Heart left ventricle (tissue), 16 donors: ENCODE results near the gene PRRX2. TPM values are rescaled to one million over a fixed set of nuclear protein-coding genes. Genes with fewer than 3 reads are reported as not detected.

ENCODE experiments used
- ATAC-seq, 4 donors: fragments of 200-7000 bp; cut with Tn5 transposase; one replicate each; pipeline ENCODE4 v1.9.1; 2020 to 2022; ENCODE audit warnings: moderate library complexity in 4 of 4, mild to moderate bottlenecking in 3 of 4, moderate number of reproducible peaks in 1 of 4
- DNase-seq, 5 donors: peaks; one replicate each; pipeline ENCODE4 v3.0.0-alpha.2; 2020
- H3K27ac ChIP-seq, 12 donors: fragments of 200-600 bp; sonication (generic) in 4 of 12; one replicate each; pipeline versions ENCODE4 v1.5.0 to v1.8.0; 2016 to 2022; ENCODE audit warnings: mild to moderate bottlenecking in 2 of 12
- H3K27me3 ChIP-seq, 9 donors: fragments of 200-600 bp; sonication (generic) in 2 of 9; one replicate each; pipeline versions ENCODE4 v1.5.1 to v1.8.0; 2016 to 2022; ENCODE audit warnings: mild to moderate bottlenecking in 3 of 9
- H3K36me3 ChIP-seq, 9 donors: fragments of 200-600 bp; sonication (generic) in 2 of 9; one replicate each; pipeline versions ENCODE4 v1.5.0 to v1.8.0; 2018 to 2022; ENCODE audit warnings: mild to moderate bottlenecking in 2 of 9
- H3K4me1 ChIP-seq, 12 donors: fragments of 200-600 bp; sonication (generic) in 4 of 12; one replicate each; pipeline versions ENCODE4 v1.5.0 to v1.8.0; 2016 to 2022; ENCODE audit warnings: mild to moderate bottlenecking in 3 of 12
- H3K4me3 ChIP-seq, 12 donors: fragments of 200-600 bp; sonication (generic) in 4 of 12; one replicate each; pipeline versions ENCODE4 v1.5.0 to v1.8.0; 2017 to 2022; ENCODE audit warnings: mild to moderate bottlenecking in 9 of 12, moderate library complexity in 4 of 12
- H3K9me3 ChIP-seq, 12 donors: fragments of 200-600 bp; sonication (generic) in 4 of 12; one replicate each; pipeline versions ENCODE4 v1.5.0 to v1.8.0; 2016 to 2022; ENCODE audit warnings: mild to moderate bottlenecking in 1 of 12
- CTCF ChIP-seq, 12 donors: fragments of 200-600 bp; sonication (generic) in 4 of 12; IDR thresholded peaks; one replicate each; pipeline versions ENCODE4 v1.5.0 to v1.8.0; 2018 to 2022; ENCODE audit warnings: antibody characterized with exemption in 12 of 12, mild to moderate bottlenecking in 5 of 12
- POLR2A ChIP-seq, 2 donors: fragments of 450-650 bp; IDR thresholded peaks; one replicate each; pipeline ENCODE4 v1.6.1; 2017; ENCODE audit warnings: antibody characterized with exemption in 2 of 2, mild to moderate bottlenecking in 2 of 2, moderate library complexity in 2 of 2
- WGBS, 4 donors: extraction: QIAGEN DNeasy Blood & Tissue Kit in 2 of 4; methylation state at CpG; one replicate each; pipeline versions ENCODE4 v1.1.5 to v1.1.7; 2013 to 2018; 5-methylcytosine and 5-hydroxymethylcytosine counted together
- intact Hi-C, 10 donors: fragments of 100-400 bp; cut with DNase I; formaldehyde crosslinking; loops; one replicate each; pipeline versions ENCODE4 v1.11.1 to v1.14.2; 2022
- polyA plus RNA-seq, 2 donors: library from polyadenylated mRNA; stranded (reverse); fragments of 200-250 nt; gene quantifications; one replicate each; pipeline ENCODE4 v1.2.3, GENCODE V29; 2013
- total RNA-seq, 9 donors: library from RNA; depleted of rRNA in 2 of 9; stranded (reverse); fragments of >200 nt in 2 of 9; fragmentation: NEBNext Ultra II Directional in 3 of 9; extraction: Animal tissue kit (Norgen Biotek cat#: 25700) in 3 of 9; gene quantifications; one replicate each; pipeline versions ENCODE4 v1.1.0 to v1.2.4, GENCODE V29; 2016 to 2023
- donor health status: ischemic (EF 13 %, LVEDD 7.1; RV severe dilation, severe dysfunction).
- donor health status: healthy with polysubstance abuse.
- donor health status: DM: no; HTN: yes; CAD: no.
- donor health status: DM: no; HTN: no; CAD: no.
- donor health status: ischemic (EF 25% LVEDD 6.9; RV normal size, moderate dysfunction).
- donor health status: ischemic (EF 25% LVEDD 5.7; RV mildly dilated, moderate dysfunction).
- donor health status: healthy.
- donor health status: DM: yes; HTN: yes; CAD: no.
- donor health status: ischemic (EF 35%, LVEDD 5.7; RV mildly dilated, moderate dysfunction).
- donor health status: nonischemic (EF 11% LVEDD 7.7; RV severe dilation, severe dysfunction).
- donor health status: DM: yes; HTN: yes; CAD: no.
- donor health status: PGD.
- donor health status: ischemic (EF 29% LVEDD 5.4; RV normal size, mild dysfunction).
- donor health status: nonischemic (EF 23%, LVEDD 6.1; RV moderate dilation, normal function).

PRRX2 gene
- total and polyA plus RNA-seq, 11 donors = 0.22 to 1.5 (median 0.75) TPM; not detected in 1

GRCh38 chr9:129675620-129676019 lies 10.2 kb downstream of the PRRX2 start:
- 79 to 85% (median 83%) methylated on average over 26 to 27 of the region's 27 CpGs for WGBS, 4 donors
- no peaks in the 10 kb centered on the region for H3K4me1 ChIP-seq
- TF ChIP-seq CTCF (IDR thresholded peaks at IDR 0.05) = no peak
- TF ChIP-seq POLR2A (IDR thresholded peaks at IDR 0.05) = no peak
- no peaks in the 10 kb centered on the region for H3K9me3 ChIP-seq
- ATAC-seq = no peak
- no peak overlapping the region for H3K27ac ChIP-seq
- H3K36me3 ChIP-seq = no peaks in the 10 kb centered on the region
- intact Hi-C loops = no loop called here
- H3K27me3 ChIP-seq = peaks cover 0 to 15% (median 3%) of the 10 kb centered on the region in 9 donors
- no peak for DNase-seq
- no peak overlapping the region for H3K4me3 ChIP-seq

- no peak for TF ChIP-seq CTCF (IDR thresholded peaks at IDR 0.05)
- TF ChIP-seq POLR2A (IDR thresholded peaks at IDR 0.05) = no peak
- DNase-seq (no peak), ATAC-seq (no peak)
- Histone ChIP-seq H3K4me1 (no peaks in the 10 kb centered on the region), H3K9me3 (no peaks in the 10 kb centered on the region), H3K27ac (no peak overlapping the region), H3K36me3 (no peaks in the 10 kb centered on the region), H3K27me3 (peaks cover 0 to 18% (median 3%) of the 10 kb centered on the region in 9 donors), H3K4me3 (no peak overlapping the region)
- WGBS, 4 donors = 83 to 86% (median 85%) methylated on average over 4 of the region's 4 CpGs
- intact Hi-C loops = no loop called here
Observed at GRCh38 chr9:129676287-129676686, 10.8 kb downstream of the PRRX2 start.

GRCh38 chr9:129676975-129677374 lies 11.5 kb downstream of the PRRX2 start:
- WGBS, 4 donors = 51 to 65% (median 59%) methylated on average over 9 to 12 of the region's 12 CpGs
- ATAC-seq (peak in 2 of 4 donors; percentile 14 to 56), DNase-seq (peak in 1 of 5 donors; percentile 40)
- Histone ChIP-seq H3K9me3 (no peaks in the 10 kb centered on the region), H3K36me3 (no peaks in the 10 kb centered on the region), H3K4me1 (no peaks in the 10 kb centered on the region), H3K4me3 (no peak overlapping the region), H3K27ac (no peak overlapping the region), H3K27me3 (peaks cover 0 to 18% (median 3%) of the 10 kb centered on the region in 9 donors)
- no peak for TF ChIP-seq POLR2A (IDR thresholded peaks at IDR 0.05)
- TF ChIP-seq CTCF (IDR thresholded peaks at IDR 0.05) = no peak
- intact Hi-C loops = no loop called here

- H3K27ac ChIP-seq = no peak overlapping the region
- H3K4me1 ChIP-seq = no peaks in the 10 kb centered on the region
- ATAC-seq (peak in 2 of 4 donors; percentile 16 to 36), DNase-seq (no peak)
- peaks cover 0 to 18% (median 3%) of the 10 kb centered on the region in 9 donors for H3K27me3 ChIP-seq
- TF ChIP-seq POLR2A (IDR thresholded peaks at IDR 0.05) = no peak
- no peak for TF ChIP-seq CTCF (IDR thresholded peaks at IDR 0.05)
- 41 to 52% (median 49%) methylated on average over 6 to 9 of the region's 9 CpGs for WGBS, 4 donors
- intact Hi-C loops = no loop called here
- H3K36me3 ChIP-seq = no peaks in the 10 kb centered on the region
- no peak overlapping the region for H3K4me3 ChIP-seq
- no peaks in the 10 kb centered on the region for H3K9me3 ChIP-seq
Observed at GRCh38 chr9:129677456-129677855, 12.0 kb downstream of the PRRX2 start.
